Endothelial cell of umbilical vein (primary cell): ENCODE data around the gene IPO9.

ENCODE experiments used
- CTCF ChIP-seq, 2 donors: IDR thresholded peaks; 1 replicate in 1 of 2; 2 replicates in 1 of 2; pipeline ENCODE4 v1.5.1; 2011; ENCODE audit warnings: low read length in 2 of 2, mild to moderate bottlenecking in 2 of 2, moderate library complexity in 2 of 2, control low read depth in 1 of 2, inconsistent platforms in 1 of 2, low read depth in 1 of 2; ENCODE audit not compliant: insufficient read depth in 1 of 2; ENCODE audit errors: extremely low read depth in 1 of 2
- EZH2 ChIP-seq: IDR thresholded peaks from 2 replicates; pipeline ENCODE4 v1.6.1; 2012; ENCODE audit warnings: borderline replicate concordance, low read depth, mild to moderate bottlenecking, moderate library complexity, low read length, inconsistent platforms; ENCODE audit not compliant: severe bottlenecking
- FOS ChIP-seq: IDR thresholded peaks from 2 replicates; pipeline ENCODE4 v1.6.1; 2011; ENCODE audit warnings: mild to moderate bottlenecking, low read length, moderate library complexity, borderline replicate concordance; ENCODE audit not compliant: insufficient read depth
- JUN ChIP-seq: IDR thresholded peaks from 2 replicates; pipeline ENCODE4 v1.6.1; 2011; ENCODE audit warnings: borderline replicate concordance, low read depth; ENCODE audit not compliant: insufficient read length, insufficient read depth
- MYC ChIP-seq: IDR thresholded peaks from one replicate; pipeline ENCODE4 v1.6.1; 2011; ENCODE audit warnings: mild to moderate bottlenecking, low read depth, low read length
- POLR2A ChIP-seq: IDR thresholded peaks from 2 replicates; pipeline ENCODE4 v1.6.1; 2012; ENCODE audit warnings: low read depth, mild to moderate bottlenecking, control low read depth, low read length
- POLR2AphosphoS5 ChIP-seq: IDR thresholded peaks from 2 replicates; pipeline ENCODE4 v1.6.1; 2012; ENCODE audit warnings: low read depth, mild to moderate bottlenecking, control low read depth, low read length, moderate library complexity; ENCODE audit not compliant: insufficient read depth

- TF ChIP-seq CTCF (IDR thresholded peaks at IDR 0.05; ENCODE audit: extremely low read depth in 1 of 2, insufficient read depth in 1 of 2, low read depth in 1 of 2, low read length in 2 of 2) = no peak
- no peak for TF ChIP-seq EZH2
- no peak for TF ChIP-seq MYC
- TF ChIP-seq FOS = no peak
- no peak for TF ChIP-seq JUN
- TF ChIP-seq POLR2AphosphoS5 = no peak
- no peak for TF ChIP-seq POLR2A
Measured at GRCh38 chr1:201898992-201899391, 70.0 kb downstream of the IPO9 start.
